GM10266 (cell line): ENCODE measurements around the gene OR4N2.
"Not testable (repeated sequence)": the region's sequence is repeated elsewhere in the genome, so short reads cannot be mapped to it uniquely, and the experiment has no call there.

Source experiments
- DNase-seq: peaks from one replicate; pipeline ENCODE4 v3.0.0; 2012; ENCODE audit errors: extremely low spot score
- CTCF ChIP-seq: IDR thresholded peaks from 2 replicates; pipeline ENCODE4 v1.5.1; 2012; ENCODE audit warnings: mild to moderate bottlenecking, low read depth; ENCODE audit not compliant: control insufficient read depth, insufficient read depth; ENCODE audit errors: missing control alignments

OR4N2 gene

GRCh38 chr14:19800282-19801117 is 3.1 kb upstream of the OR4N2 start:
- TF ChIP-seq CTCF, result no peak
- DNase-seq, result no peak

DNA sequence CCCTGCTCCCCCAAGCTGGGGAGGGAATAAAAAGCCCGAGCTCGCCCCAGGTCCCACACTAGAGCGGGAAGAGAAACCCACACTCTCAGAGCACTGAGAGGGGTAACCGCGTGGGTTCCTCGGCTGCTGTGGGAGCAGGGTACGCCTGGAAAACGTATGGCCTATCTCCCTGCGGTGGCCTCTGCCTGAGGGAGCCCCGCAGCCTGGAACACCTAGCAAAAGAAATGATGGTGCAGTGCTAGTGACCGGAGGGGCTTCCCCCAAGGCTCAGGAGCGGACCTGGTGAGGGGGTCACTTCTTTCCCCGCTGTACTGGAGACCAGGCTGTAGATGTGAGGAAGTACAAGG is 2.5 kb upstream of the OR4N2 start:
- DNase-seq, result no peak
- no peak for TF ChIP-seq CTCF

GRCh38 chr14:19813171-19813920 is 9.8 kb downstream of the OR4N2 start:
- DNase-seq, result not testable (repeated sequence)

- not testable (repeated sequence) for DNase-seq
Observed at GRCh38 chr14:19819879-19820278, 16.3 kb downstream of the OR4N2 start.

GRCh38 chr14:19821016-19821415 is 17.4 kb downstream of the OR4N2 start:
- DNase-seq, result not testable (repeated sequence)

DNA sequence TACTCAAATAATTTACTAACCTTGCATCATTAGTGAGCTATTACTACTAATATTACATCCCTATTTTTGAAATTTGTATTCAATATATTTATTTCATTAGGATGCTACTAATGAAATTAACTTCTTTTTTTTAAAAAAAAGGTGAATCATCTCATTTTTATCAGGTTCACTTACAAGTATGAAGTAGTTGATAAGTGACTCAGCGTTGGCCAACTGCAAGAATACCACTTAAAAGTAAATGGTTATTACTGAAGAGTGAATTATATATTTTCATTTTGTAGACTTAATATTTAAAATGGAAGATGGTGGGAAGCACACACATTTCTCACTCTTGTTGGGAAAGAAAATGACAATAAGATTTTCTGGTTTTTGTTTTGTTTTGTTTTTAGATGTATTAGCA is 19.6 kb downstream of the OR4N2 start:
- no peak for DNase-seq

DNA sequence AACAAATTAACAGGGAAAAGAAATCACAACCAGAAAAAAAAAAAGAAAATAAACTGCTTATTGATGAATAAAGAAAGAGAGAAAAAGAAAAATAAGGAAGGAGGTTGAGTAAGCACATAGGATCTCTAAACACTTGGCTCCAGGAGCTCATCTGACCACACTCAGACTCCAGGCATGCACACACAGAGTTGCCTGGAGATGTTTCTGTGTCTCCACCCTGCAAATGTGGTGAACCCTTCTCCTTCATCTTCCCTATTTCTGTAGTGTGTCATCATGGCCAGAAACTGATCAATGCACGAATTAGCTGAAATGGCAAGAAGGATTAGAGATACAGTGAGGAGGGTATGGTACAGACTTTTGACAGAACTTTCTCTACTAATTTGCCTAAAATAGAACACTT is 20.2 kb downstream of the OR4N2 start:
- no peak for TF ChIP-seq CTCF
- no peak for DNase-seq

More for the DNA sequence above, 19.6 kb downstream of the OR4N2 start:
- TF ChIP-seq CTCF, result no peak

- not testable (repeated sequence) for DNase-seq
Observed at GRCh38 chr14:19827626-19828244, 24.2 kb downstream of the OR4N2 start.

DNA sequence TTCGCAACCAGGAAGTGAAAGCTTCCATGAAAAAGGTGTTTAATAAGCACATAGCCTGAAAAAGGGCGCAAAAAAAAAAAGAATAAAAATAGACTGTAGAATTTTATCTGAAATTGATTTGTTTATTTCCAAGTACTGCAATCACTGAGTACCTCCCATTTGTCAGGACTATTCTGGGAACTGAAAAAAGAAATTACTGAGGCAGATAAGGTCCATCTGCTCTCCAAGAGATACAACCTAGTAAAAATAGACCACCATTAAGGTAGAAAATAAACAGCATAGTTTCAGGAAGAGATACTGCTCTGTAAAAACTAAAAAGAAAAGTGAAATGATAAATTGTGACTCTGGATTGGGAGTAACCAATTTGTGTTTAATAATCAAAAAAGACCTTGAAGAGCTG is 24.7 kb downstream of the OR4N2 start:
- no peak for TF ChIP-seq CTCF
- no peak for DNase-seq

DNA sequence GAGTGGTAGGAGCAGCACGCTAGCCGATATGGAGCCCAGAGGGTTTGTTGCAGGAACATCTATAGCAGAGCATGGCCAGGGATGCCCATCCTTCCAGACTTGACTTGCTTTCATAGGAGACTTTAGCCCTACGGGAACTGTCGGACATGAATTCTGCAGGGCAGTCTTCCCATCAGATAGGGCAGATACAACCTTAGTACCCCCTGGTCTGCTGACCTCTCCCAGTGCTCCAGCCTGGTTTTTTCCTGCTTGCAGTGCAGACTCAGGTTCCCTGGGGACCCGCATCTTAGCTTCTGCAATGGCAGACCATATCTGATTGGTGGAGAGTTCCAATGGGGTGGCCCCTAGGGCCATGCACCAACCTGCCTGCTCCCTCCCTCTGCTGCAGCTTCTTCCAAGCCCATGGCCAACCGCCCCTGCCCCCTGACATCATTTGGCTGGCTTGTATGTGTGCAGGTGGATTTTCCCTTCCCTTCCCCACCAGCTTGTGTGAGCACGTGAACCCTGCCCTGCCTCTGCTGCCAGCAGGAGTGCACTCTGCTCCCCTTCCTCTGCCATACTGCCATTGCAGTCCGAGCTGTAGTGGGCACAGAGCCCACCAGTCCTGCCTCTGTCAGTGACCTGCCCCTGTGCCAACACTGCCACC is 30.8 kb downstream of the OR4N2 start:
- DNase-seq, result not testable (repeated sequence)
